GM12873 (cell line): ENCODE results near the gene MTCL1.

ENCODE experiments used
- TF ChIP-seq, protein P1 (sequence below): IDR thresholded peaks from 2 replicates; pipeline ENCODE4 v1.5.1; 2012; ENCODE audit warnings: low read depth, mild to moderate bottlenecking, moderate library complexity, low read length, control low read depth; ENCODE audit not compliant: insufficient read depth; ENCODE audit errors: missing control alignments

The MTCL1 gene

DNA sequence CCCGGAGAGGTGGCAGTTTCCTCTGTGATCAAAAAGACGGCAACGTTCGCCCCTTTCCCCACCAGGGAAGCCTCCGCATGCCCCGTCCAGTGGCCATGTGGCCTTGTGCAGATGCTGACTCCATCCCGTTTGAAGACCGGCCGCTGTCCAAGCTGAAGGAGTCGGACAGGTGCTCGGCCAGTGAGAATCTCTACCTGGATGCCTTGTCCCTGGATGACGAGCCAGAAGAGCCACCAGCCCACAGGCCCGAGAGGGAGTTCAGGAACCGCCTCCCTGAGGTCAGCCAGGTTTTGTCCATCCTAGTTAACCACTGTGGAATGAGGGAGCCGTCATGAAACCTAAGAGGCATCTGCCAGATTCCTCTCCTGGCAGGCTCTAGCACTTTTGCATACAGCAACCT lies 113.6 kb downstream of the MTCL1 start:
- TF ChIP-seq, protein P1, sequence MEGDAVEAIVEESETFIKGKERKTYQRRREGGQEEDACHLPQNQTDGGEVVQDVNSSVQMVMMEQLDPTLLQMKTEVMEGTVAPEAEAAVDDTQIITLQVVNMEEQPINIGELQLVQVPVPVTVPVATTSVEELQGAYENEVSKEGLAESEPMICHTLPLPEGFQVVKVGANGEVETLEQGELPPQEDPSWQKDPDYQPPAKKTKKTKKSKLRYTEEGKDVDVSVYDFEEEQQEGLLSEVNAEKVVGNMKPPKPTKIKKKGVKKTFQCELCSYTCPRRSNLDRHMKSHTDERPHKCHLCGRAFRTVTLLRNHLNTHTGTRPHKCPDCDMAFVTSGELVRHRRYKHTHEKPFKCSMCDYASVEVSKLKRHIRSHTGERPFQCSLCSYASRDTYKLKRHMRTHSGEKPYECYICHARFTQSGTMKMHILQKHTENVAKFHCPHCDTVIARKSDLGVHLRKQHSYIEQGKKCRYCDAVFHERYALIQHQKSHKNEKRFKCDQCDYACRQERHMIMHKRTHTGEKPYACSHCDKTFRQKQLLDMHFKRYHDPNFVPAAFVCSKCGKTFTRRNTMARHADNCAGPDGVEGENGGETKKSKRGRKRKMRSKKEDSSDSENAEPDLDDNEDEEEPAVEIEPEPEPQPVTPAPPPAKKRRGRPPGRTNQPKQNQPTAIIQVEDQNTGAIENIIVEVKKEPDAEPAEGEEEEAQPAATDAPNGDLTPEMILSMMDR: no peak

DNA sequence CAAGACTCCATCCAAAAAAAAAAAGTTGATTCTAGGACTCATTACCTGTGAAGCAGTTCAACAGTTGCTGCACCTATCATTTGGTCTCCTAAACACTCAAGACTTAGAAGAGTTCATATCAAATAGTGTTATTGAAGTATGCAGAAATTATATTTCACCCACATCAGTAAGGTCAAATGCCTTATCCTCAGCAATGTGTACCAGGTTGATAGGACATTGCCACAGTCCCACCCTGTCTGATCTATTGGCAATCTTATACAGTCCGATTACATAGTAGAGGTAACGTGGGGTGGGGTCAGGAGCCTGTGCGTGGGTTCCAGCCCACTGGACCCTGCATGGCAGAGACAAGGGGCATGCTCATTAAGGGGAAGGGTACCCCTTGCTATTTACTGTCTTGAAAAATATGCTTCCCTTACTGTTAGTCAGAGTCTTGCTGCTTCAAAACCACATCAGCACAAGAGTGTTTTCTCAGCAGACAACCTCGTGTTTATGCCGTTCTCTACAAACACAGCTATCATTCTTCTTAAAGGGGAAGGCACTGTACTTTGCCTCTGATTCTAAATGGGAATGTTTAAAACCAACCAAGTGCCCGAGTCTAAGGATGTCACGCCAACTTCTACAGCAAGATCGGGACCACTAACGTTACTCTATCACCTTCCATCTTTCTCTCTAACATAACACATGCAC lies 115.2 kb downstream of the MTCL1 start:
- TF ChIP-seq, protein P1: no peak

DNA sequence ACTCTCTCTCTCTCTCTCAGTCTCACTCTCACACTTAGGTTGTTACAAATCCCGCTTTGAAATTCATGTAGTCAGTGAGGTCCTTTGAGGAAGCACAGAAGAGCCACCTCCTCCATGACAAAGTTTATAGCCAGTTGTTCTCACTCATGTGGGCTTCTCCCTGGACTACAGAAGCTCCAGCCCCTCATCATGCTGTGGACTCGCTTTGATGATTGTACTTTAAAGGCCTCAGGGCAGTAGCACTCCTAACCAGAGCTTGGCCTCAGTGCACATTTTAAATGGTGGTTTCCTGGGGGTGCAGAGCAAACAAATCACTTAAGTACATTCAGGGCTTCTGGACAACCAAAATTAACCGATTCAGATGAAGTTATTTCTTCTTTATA lies 115.7 kb downstream of the MTCL1 start:
- TF ChIP-seq, protein P1: no peak

DNA sequence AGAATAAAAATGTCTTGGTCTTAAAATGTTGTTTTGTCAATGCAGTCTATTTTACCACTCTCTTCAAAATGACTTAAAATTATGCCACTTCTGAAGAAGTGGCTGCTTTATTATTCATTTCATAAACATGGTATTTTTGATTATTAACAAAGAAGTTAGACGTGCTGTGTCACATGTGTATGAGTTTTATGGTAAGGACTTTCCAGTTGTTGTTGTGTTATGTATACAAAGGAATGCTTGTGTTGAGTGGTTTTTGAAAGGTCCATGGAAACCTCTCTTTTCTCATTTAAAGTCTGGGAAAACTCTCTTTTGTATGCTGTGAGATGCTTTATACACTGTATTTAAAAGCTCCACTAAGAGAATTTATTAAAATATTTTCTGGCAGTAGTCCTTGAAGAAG lies 116.2 kb downstream of the MTCL1 start:
- TF ChIP-seq, protein P1: no peak

DNA sequence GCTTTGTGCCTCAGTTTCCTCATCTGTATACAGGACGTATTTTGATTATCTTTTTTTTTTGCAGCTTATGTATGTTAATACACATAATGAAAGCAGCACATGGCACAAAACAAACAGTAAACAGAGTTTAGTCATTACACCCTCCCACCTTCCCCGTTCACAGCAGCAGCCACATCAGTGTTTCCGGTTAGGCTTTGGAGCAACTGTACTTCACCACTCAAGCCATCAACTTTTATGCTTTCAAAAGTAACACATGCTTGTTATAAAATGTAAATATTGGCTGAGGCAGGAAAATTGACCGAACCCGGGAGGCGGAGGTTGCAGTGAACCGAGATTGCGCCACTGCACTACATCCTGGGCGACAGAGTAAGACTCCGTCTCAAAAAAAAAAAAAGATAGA lies 117.3 kb downstream of the MTCL1 start:
- TF ChIP-seq, protein P1: no peak

DNA sequence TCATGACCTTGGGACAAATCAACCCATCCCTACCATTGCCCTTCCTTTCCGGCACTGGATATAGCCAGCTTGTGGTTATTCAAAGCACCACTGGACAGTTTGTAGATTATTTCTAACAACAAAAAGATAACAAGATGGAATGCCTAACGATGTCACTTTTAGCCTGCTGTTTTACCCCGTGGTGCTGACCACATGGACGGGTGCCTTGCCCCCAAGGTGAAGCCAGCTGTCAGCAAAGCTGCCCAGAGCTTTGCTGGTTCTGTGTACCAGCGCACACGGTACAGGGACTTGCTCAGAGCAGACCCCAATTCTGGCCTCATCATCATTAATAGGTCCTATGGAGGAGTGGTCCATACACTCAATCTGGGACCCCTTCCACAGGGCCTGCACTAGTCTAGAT lies 118.2 kb downstream of the MTCL1 start:
- TF ChIP-seq, protein P1: no peak

DNA sequence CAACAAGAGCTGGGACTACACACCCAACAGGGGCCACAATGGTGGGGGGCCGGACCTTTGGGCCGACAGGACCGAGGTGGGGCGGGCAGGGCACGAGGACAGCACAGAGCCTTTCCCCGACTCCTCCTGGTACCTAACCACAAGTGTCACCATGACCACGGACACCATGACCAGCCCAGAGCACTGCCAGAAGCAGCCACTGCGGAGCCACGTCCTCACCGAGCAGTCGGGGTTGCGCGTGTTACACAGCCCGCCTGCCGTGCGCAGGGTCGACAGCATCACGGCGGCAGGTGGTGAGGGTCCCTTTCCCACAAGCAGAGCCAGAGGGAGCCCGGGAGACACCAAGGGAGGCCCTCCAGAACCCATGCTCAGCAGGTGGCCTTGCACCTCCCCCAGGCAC lies 119.5 kb downstream of the MTCL1 start:
- TF ChIP-seq, protein P1: no peak

DNA sequence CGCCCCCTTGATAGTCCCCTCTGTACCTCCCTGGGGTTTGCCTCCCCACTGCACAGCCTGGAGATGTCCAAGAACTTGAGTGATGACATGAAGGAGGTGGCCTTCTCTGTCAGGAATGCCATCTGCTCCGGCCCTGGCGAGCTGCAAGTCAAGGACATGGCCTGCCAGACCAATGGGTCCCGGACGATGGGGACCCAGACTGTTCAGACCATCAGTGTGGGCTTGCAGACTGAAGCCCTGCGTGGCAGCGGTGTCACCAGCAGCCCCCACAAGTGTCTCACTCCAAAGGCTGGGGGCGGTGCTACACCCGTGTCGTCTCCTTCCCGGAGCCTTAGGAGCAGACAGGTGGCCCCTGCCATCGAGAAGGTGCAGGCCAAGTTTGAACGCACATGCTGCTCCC lies 119.9 kb downstream of the MTCL1 start:
- TF ChIP-seq, protein P1: no peak
